Subcutaneous abdominal adipose tissue (tissue), 5 donors: ENCODE results near the gene PI4KA.

Source experiments
- H3K27ac ChIP-seq: one replicate; pipeline ENCODE4 v1.7.0; 2013; ENCODE audit warnings: low read depth, mild to moderate bottlenecking, inconsistent platforms, low read length, moderate library complexity
- H3K27me3 ChIP-seq, 5 donors: one replicate each; pipeline ENCODE4 v1.7.0; 2013; ENCODE audit warnings: low read length in 5 of 5, inconsistent platforms in 1 of 5; ENCODE audit not compliant: control insufficient read depth in 5 of 5, insufficient read depth in 4 of 5
- H3K36me3 ChIP-seq, 5 donors: one replicate each; pipeline ENCODE4 v1.7.0; 2013; ENCODE audit warnings: low read length in 5 of 5; ENCODE audit not compliant: control insufficient read depth in 5 of 5, insufficient read depth in 5 of 5
- H3K4me1 ChIP-seq, 5 donors: one replicate each; pipeline ENCODE4 v1.7.0; 2013; ENCODE audit warnings: low read length in 5 of 5, mild to moderate bottlenecking in 3 of 5, moderate library complexity in 1 of 5; ENCODE audit not compliant: control insufficient read depth in 5 of 5, insufficient read depth in 5 of 5
- H3K4me3 ChIP-seq, 5 donors: one replicate each; pipeline ENCODE4 v1.7.0; 2013; ENCODE audit warnings: low read length in 5 of 5, low read depth in 1 of 5
- H3K9ac ChIP-seq, 5 donors: one replicate each; pipeline ENCODE4 v1.7.0; 2013; ENCODE audit warnings: low read length in 5 of 5, mild to moderate bottlenecking in 4 of 5, moderate library complexity in 3 of 5
- H3K9me3 ChIP-seq, 5 donors: one replicate each; pipeline ENCODE4 v1.7.0; 2013; ENCODE audit warnings: low read length in 5 of 5; ENCODE audit not compliant: control insufficient read depth in 5 of 5
- donor health status: healthy.
- donor health status: healthy.
- donor health status: healthy.
- donor health status: healthy.
- donor health status: healthy.

PI4KA gene

DNA sequence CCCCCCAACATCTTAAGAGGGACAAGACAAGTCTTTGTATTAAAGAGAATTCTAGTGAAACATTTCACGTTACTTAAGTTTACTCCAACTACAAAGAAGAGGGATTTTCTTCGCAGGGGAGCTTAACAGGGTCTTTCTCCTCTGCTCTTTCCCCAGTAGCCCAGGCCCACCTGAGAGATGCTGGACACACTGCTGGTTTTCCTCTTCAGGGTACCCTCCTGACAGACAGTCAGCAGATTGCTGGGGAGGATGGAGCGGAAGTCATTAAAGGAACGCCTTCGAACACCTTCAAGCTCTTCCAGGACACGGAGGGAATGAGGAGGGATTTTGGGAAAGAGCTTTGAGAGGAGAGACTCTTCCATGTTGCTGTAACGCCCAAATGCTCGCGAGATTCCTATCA lies 39.1 kb downstream of the PI4KA start:
- Histone ChIP-seq H3K9me3 (no peaks in the 10 kb centered on the region), H3K27me3 (no peaks in the 10 kb centered on the region), H3K4me1 (no peaks in the 10 kb centered on the region), H3K9ac (no peak overlapping the region), H3K27ac (no peak overlapping the region), H3K36me3 (peaks cover 17 to 76% (median 60%) of the 10 kb centered on the region in 5 donors), H3K4me3 (no peak overlapping the region)

DNA sequence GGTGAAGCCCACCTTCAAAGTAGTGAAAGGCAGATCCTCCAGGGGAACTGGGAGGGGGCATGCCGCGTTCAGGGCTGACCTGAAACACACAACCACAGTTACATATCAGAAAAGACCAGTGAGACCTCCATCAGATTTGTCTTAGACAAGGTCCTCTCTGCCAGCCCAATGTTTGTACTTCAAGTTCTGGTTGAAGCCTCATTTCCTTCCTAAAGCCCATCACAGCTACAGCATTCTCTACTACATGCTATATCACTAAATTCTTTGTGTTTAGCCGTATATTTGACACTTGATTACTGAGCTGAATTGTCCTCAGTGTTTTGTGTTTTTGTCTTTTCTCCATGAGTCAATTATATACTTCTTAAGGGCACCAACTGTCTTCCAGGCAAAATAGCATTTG lies 40.1 kb downstream of the PI4KA start:
- Histone ChIP-seq H3K36me3 (peaks cover 19 to 70% (median 57%) of the 10 kb centered on the region in 5 donors), H3K27ac (no peak overlapping the region)

DNA sequence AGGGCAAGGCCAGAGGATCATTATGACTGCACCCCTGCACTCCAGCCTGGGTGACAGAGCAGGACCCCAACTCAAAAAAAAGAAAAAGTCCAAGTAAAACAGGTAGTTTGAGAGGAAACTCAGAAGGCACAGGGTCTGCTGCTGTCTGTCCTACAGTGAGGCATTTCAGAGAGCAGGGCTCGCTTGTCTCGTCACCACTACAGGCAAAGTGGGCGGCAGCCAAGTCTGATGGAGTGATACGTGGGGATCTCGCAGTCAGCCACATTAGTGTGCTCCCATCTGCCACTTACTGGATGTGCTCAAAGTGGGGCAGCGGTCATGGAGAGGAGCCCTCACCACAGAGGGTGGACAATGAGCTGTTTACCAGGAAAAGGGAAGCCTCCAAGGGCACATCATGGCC lies 42.1 kb downstream of the PI4KA start:
- H3K9me3 ChIP-seq = no peaks in the 10 kb centered on the region
- no peaks in the 10 kb centered on the region for H3K27me3 ChIP-seq
- peaks cover 16 to 75% (median 65%) of the 10 kb centered on the region in 5 donors for H3K36me3 ChIP-seq
- no peak overlapping the region for H3K4me3 ChIP-seq
- no peak overlapping the region for H3K9ac ChIP-seq
- H3K4me1 ChIP-seq = no peaks in the 10 kb centered on the region
- no peak overlapping the region for H3K27ac ChIP-seq

More for the DNA sequence above, 40.1 kb downstream of the PI4KA start:
- Histone ChIP-seq H3K9ac (no peak overlapping the region), H3K4me1 (no peaks in the 10 kb centered on the region), H3K27me3 (no peaks in the 10 kb centered on the region), H3K4me3 (no peak overlapping the region), H3K9me3 (no peaks in the 10 kb centered on the region)

DNA sequence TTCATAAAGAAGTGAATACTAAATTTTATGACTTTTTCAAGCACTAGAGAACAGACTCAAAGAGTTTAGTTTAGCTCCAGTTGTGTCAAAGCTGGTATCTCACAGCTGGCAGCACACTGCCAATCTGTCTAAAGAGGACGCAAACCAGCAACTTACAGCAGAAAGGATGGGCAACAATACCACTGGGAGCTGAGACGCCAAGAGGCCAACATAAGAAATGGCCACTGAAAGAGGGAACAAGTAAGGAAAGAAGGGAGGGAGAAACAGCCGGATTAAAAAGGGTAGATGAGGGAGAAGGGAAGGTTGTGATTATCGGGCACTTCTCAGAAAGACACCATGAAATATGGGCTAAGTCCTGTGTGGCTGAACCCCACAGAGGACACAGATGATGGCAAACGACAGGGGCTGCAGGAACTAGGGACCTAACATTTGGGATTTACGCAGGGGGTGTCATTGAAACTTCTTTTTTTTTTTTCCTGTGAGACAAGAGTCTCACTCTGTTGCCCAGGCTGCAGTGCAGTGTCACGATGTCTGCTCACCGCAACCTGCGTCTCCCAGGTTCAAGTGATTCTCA lies 43.0 kb downstream of the PI4KA start:
- Histone ChIP-seq H3K4me1 (no peaks in the 10 kb centered on the region), H3K36me3 (peaks cover 16 to 78% (median 73%) of the 10 kb centered on the region in 5 donors), H3K9me3 (no peaks in the 10 kb centered on the region), H3K27me3 (no peaks in the 10 kb centered on the region), H3K9ac (no peak overlapping the region), H3K27ac (no peak overlapping the region), H3K4me3 (no peak overlapping the region)

DNA sequence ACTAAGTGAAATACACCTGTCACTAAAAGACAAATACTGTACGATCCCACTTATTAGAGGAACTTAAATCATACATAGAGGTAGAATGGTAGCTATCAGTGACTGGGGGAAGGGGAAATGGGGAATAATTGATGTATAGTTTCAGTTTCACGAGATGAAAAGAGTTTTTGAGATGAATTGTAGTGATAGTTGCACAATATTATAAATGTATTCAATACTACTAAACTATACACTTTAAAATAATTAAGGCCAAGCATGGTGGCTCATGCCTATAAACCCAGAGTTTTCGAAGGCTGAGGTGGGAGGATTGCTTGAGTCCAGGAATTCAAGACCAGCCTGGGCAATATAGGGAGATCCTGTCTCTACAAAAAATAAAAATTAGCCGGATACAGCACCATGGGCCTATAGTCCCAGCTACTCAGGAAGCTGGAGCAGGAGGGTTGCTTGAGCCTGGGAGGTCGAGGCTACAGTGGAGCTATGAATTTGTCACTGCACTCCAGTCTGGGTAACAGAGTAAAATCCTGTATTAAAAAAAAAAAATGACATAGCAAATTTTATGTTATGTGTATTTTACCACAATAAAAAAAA lies 44.3 kb downstream of the PI4KA start:
- no peak overlapping the region for H3K27ac ChIP-seq
- no peak overlapping the region for H3K4me3 ChIP-seq
- H3K36me3 ChIP-seq = peaks cover 12 to 78% (median 73%) of the 10 kb centered on the region in 5 donors
- no peak overlapping the region for H3K9ac ChIP-seq
- no peaks in the 10 kb centered on the region for H3K9me3 ChIP-seq
- no peaks in the 10 kb centered on the region for H3K4me1 ChIP-seq
- no peaks in the 10 kb centered on the region for H3K27me3 ChIP-seq

DNA sequence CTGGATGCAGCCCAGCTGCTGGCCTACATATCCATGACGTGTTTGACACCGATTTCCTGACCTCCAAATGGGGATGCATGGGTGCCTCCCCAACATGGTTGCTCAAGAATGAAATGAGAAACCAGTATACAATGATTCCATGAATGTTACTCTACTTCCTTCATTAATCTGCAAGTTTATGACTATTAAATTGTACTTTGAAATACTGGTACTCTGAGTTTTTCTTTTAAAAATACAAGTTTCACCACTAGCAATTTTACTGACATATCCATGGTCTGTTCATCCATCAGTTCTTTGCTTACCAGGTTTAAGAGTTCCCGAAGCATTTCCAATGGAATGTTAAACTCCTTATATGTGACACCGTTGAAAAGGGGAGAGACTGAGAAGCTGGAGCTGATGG lies 45.6 kb downstream of the PI4KA start:
- no peak overlapping the region for H3K9ac ChIP-seq
- peaks cover 2 to 75% (median 67%) of the 10 kb centered on the region in 5 donors for H3K36me3 ChIP-seq
- H3K4me3 ChIP-seq = no peak overlapping the region
- H3K27ac ChIP-seq = no peak overlapping the region
- no peaks in the 10 kb centered on the region for H3K9me3 ChIP-seq
- no peaks in the 10 kb centered on the region for H3K4me1 ChIP-seq
- H3K27me3 ChIP-seq = no peaks in the 10 kb centered on the region

DNA sequence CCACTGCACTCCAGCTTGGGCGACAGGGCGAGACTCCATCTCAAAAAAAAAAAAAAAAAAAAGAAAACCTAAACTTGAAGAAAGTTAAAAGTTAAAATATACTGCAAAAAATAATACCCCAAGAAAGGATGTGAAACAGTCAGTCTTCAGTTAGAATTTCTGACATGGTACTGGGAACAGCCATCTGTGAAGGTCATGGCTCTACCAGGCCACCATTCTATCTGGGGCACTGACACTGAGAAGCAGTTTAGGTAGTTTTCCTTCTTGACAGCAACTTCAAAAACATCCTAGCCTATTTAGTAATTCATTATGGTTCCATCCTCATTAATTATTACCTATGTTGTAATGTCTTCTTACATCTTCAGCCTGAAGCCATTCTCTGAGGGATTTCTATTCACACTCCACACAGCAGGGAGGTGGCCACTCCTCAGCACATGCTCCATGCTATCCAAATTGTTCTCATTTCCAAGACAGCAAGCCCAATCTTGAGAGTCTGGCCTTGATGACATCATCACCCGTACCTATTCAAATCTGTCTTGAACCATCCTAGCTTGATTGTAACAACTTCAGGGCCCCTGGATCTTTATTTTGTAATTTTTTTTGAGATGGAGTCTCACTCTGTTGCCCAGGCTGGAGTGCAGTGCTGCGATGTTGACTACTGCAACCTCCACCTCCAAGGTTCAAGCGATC lies 46.5 kb downstream of the PI4KA start:
- no peaks in the 10 kb centered on the region for H3K27me3 ChIP-seq
- no peaks in the 10 kb centered on the region for H3K4me1 ChIP-seq
- no peak overlapping the region for H3K9ac ChIP-seq
- no peaks in the 10 kb centered on the region for H3K9me3 ChIP-seq
- H3K4me3 ChIP-seq = no peak overlapping the region
- no peak overlapping the region for H3K27ac ChIP-seq
- peaks cover 2 to 76% (median 64%) of the 10 kb centered on the region in 5 donors for H3K36me3 ChIP-seq

DNA sequence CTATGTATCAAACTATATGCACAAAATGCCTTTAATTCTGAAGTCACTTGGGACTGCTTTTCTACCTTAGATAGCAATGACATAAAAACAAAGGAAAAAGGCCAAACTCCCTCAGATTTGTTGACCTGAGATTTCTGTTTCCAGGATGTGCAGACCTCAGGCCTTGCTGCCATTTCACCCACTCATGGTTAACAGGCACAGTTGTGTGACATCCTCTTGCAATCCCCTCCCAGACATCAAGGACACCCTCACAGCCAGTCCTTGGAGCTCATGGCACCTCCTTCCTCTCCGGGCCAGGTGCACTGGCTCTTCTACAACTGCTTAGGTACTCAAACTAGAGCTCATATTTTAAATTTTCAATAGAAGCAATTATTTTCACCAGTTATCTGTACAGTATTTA lies 47.4 kb downstream of the PI4KA start:
- Histone ChIP-seq H3K9me3 (no peaks in the 10 kb centered on the region), H3K4me3 (no peak overlapping the region), H3K27me3 (no peaks in the 10 kb centered on the region), H3K27ac (no peak overlapping the region), H3K9ac (no peak overlapping the region), H3K36me3 (peaks cover 2 to 76% (median 63%) of the 10 kb centered on the region in 5 donors), H3K4me1 (no peaks in the 10 kb centered on the region)

DNA sequence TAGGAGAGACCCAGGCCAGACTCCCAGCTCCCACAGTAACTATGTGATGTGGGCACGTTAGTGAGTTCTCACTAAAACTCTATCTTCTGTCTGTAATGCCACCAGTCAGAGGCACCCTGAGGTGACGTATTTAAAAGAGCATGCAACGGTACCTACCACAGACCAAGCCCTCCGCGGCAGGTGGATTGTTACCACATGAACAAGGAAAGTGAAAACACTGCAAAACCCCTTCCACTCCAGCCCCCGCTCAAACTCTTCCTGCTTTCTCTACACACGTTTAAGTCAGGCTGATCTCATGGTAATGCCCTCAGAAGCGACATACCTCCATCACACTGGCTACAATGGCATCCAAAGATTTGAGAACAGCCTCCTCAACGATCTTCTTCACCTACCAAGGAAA lies 48.0 kb downstream of the PI4KA start:
- Histone ChIP-seq H3K4me1 (no peaks in the 10 kb centered on the region), H3K9me3 (no peaks in the 10 kb centered on the region), H3K9ac (no peak overlapping the region), H3K36me3 (peaks cover 4 to 79% (median 67%) of the 10 kb centered on the region in 5 donors), H3K4me3 (no peak overlapping the region), H3K27ac (no peak overlapping the region), H3K27me3 (no peaks in the 10 kb centered on the region)

DNA sequence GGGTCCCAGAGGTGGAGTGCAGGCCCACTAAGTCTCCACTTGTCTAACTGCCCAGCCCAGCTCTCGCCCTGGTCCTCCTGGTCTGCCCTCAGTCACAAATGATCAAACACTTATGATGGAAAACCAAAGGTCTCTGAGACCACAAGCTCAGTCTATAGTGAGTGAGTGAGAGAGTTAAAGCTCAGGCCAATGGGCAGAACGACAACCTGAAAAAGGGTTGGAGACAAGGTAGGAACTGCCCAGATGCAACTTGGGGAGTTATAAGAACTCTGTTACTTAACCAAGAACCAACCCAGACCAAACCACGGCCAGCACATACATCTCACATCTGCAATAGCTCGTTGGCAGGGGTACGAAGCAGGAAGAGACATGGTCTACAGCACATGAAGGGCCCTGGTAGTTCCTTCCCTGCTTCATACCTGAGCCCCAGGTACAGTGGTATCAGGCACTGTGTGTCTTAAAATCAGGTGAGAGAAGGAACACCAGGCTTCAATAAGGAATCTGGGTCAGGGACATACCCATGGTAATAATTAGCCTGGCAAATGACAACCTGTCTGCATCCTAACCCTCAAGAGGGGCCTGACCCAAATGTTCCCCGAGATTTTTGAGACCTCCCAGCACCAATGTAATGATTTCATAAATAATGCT lies 48.9 kb downstream of the PI4KA start:
- Histone ChIP-seq H3K36me3 (peaks cover 4 to 84% (median 71%) of the 10 kb centered on the region in 5 donors), H3K27me3 (no peaks in the 10 kb centered on the region), H3K9me3 (no peaks in the 10 kb centered on the region), H3K27ac (no peak overlapping the region), H3K4me1 (no peaks in the 10 kb centered on the region), H3K4me3 (no peak overlapping the region), H3K9ac (no peak overlapping the region)
